Measurements from ENCODE around the gene RABGAP1. TPM values are rescaled to one million over a fixed set of nuclear protein-coding genes. Genes with fewer than 3 reads are reported as not detected.

RABGAP1 gene
- total and polyA plus RNA-seq, 4 donors = 3.8 to 25.7 (median 10.5) TPM

DNA sequence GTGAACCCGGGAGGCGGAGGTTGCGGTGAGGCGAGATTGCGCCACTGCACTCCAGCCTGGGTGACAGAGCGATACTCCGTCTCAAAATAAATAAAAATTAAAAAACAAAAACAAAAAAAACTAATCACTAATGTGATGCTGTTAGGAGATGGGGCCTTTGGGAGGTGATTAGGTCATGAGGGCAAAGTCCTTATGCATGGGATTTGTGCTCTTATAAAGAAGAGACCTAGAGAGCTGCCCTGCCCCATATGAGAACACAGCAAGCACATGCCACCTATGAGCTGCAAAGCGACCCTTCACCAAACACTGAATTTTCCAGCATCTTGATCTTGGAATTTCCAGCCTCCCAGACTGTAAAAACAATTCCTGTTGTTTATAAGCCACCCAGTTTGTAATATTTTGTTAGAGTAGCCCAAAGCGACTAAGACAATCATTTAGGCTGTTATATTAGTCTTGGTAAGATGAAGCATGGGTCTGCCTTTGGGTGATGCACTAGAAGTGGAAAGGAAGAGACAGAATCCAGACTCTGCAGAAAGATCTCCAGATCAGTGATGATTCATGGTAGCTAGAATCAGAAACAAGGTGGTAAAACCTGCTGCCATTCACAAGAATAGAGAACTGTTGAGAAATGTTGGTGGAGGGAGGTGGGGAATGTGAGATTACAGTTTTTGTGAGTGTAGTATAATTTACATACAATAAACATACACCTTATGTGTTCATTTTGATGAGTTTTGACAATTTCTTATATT, 118.8 kb downstream of the RABGAP1 start:
- H3K4me3 ChIP-seq (ENCODE audit: low read depth in 1 of 3, low read length in 3 of 3) = no peak overlapping the region
- peaks cover 0 to 2% (median 0%) of the 10 kb centered on the region in 4 donors for H3K36me3 ChIP-seq (ENCODE audit: control insufficient read depth in 4 of 4, insufficient read depth in 3 of 4, low read depth in 1 of 4, low read length in 3 of 4)
- no peak for DNase-seq (ENCODE audit: low spot score)
- H3K9me3 ChIP-seq (ENCODE audit: control insufficient read depth in 4 of 4, low read length in 3 of 4) = no peaks in the 10 kb centered on the region
- no peaks in the 10 kb centered on the region for H3K4me1 ChIP-seq (ENCODE audit: control insufficient read depth in 4 of 4, insufficient read depth in 4 of 4, low read length in 3 of 4)
- 98% methylated on average over 9 of the region's 9 CpGs for WGBS
- H3K9ac ChIP-seq (ENCODE audit: low read depth in 1 of 2, low read length in 2 of 2) = no peak overlapping the region
- TF ChIP-seq, protein P1, sequence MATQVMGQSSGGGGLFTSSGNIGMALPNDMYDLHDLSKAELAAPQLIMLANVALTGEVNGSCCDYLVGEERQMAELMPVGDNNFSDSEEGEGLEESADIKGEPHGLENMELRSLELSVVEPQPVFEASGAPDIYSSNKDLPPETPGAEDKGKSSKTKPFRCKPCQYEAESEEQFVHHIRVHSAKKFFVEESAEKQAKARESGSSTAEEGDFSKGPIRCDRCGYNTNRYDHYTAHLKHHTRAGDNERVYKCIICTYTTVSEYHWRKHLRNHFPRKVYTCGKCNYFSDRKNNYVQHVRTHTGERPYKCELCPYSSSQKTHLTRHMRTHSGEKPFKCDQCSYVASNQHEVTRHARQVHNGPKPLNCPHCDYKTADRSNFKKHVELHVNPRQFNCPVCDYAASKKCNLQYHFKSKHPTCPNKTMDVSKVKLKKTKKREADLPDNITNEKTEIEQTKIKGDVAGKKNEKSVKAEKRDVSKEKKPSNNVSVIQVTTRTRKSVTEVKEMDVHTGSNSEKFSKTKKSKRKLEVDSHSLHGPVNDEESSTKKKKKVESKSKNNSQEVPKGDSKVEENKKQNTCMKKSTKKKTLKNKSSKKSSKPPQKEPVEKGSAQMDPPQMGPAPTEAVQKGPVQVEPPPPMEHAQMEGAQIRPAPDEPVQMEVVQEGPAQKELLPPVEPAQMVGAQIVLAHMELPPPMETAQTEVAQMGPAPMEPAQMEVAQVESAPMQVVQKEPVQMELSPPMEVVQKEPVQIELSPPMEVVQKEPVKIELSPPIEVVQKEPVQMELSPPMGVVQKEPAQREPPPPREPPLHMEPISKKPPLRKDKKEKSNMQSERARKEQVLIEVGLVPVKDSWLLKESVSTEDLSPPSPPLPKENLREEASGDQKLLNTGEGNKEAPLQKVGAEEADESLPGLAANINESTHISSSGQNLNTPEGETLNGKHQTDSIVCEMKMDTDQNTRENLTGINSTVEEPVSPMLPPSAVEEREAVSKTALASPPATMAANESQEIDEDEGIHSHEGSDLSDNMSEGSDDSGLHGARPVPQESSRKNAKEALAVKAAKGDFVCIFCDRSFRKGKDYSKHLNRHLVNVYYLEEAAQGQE (IDR thresholded peaks at IDR 0.05) = no peak
- TF ChIP-seq, protein P2, sequence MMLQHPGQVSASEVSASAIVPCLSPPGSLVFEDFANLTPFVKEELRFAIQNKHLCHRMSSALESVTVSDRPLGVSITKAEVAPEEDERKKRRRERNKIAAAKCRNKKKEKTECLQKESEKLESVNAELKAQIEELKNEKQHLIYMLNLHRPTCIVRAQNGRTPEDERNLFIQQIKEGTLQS (IDR thresholded peaks at IDR 0.05) = no peak
- peak; percentile 40 for TF ChIP-seq HNF4G (IDR thresholded peaks at IDR 0.05)
- TF ChIP-seq FOXA2 (IDR thresholded peaks at IDR 0.05) = no peak
- peak; percentile 17 for TF ChIP-seq SP1 (IDR thresholded peaks at IDR 0.05)
- no peak for TF ChIP-seq RAD21 (IDR thresholded peaks at IDR 0.05)
- no peak for TF ChIP-seq TAF1 (conservative IDR thresholded peaks at IDR 0.05)
- no peak for TF ChIP-seq FOXA1 (IDR thresholded peaks at IDR 0.05)
- TF ChIP-seq HNF4A (conservative IDR thresholded peaks at IDR 0.05) = peak; percentile 24 to 61
- TF ChIP-seq GABPA (IDR thresholded peaks at IDR 0.05 in 1 of 2, conservative IDR thresholded peaks at IDR 0.05 in 1 of 2) = no peak
- TF ChIP-seq RXRA (IDR thresholded peaks at IDR 0.05) = no peak
- TF ChIP-seq NR2F2 (IDR thresholded peaks at IDR 0.05) = no peak
- no peaks in the 10 kb centered on the region for H3K27me3 ChIP-seq (ENCODE audit: control insufficient read depth in 4 of 4, insufficient read depth in 4 of 4, low read length in 3 of 4)
- no peak overlapping the region for H3K27ac ChIP-seq (ENCODE audit: low read depth in 1 of 2, low read length in 2 of 2)

DNA sequence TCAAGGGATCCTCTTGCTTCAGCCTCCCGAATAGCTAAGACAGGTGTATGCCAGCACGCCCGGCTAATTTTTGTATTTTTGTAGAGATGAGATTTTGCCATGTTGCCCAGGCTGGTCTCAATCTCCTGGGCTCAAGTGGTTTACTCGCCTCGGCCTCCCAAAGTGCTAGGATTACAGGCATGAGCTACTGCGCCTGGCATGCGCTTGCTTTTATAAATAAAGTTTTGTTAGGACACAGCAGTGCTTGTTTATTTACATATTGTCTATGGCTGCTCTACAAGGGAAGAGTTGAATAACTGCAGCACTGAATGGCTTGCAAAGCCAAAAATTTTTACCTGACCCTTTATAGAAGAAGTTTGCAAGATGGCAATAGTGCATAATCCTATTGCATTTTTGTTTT, 120.4 kb downstream of the RABGAP1 start:
- Histone ChIP-seq H3K9ac (ENCODE audit: low read depth in 1 of 2, low read length in 2 of 2) (no peak overlapping the region), H3K27ac (ENCODE audit: low read depth in 1 of 2, low read length in 2 of 2) (no peak overlapping the region), H3K4me1 (ENCODE audit: control insufficient read depth in 4 of 4, insufficient read depth in 4 of 4, low read length in 3 of 4) (no peaks in the 10 kb centered on the region), H3K4me3 (ENCODE audit: low read depth in 1 of 3, low read length in 3 of 3) (no peak overlapping the region), H3K36me3 (ENCODE audit: control insufficient read depth in 4 of 4, insufficient read depth in 3 of 4, low read depth in 1 of 4, low read length in 3 of 4) (peaks cover 1 to 13% (median 6%) of the 10 kb centered on the region in 4 donors), H3K9me3 (ENCODE audit: control insufficient read depth in 4 of 4, low read length in 3 of 4) (no peaks in the 10 kb centered on the region), H3K27me3 (ENCODE audit: control insufficient read depth in 4 of 4, insufficient read depth in 4 of 4, low read length in 3 of 4) (no peaks in the 10 kb centered on the region)
- TF ChIP-seq FOXA1 (IDR thresholded peaks at IDR 0.05) (no peak), JUND (IDR thresholded peaks at IDR 0.05) (no peak), GABPA (IDR thresholded peaks at IDR 0.05 in 1 of 2, conservative IDR thresholded peaks at IDR 0.05 in 1 of 2) (no peak), TAF1 (conservative IDR thresholded peaks at IDR 0.05) (no peak), FOXA2 (IDR thresholded peaks at IDR 0.05) (no peak), YY1 (IDR thresholded peaks at IDR 0.05) (no peak), EGR1 (IDR thresholded peaks at IDR 0.05; ENCODE audit: low read depth in 2 of 2) (no peak), RXRA (IDR thresholded peaks at IDR 0.05) (no peak), RAD21 (IDR thresholded peaks at IDR 0.05) (no peak), NR2F2 (IDR thresholded peaks at IDR 0.05) (no peak), HNF4A (conservative IDR thresholded peaks at IDR 0.05) (no peak), HNF4G (IDR thresholded peaks at IDR 0.05) (no peak), SP1 (IDR thresholded peaks at IDR 0.05) (no peak)
- TF ChIP-seq, protein P3, sequence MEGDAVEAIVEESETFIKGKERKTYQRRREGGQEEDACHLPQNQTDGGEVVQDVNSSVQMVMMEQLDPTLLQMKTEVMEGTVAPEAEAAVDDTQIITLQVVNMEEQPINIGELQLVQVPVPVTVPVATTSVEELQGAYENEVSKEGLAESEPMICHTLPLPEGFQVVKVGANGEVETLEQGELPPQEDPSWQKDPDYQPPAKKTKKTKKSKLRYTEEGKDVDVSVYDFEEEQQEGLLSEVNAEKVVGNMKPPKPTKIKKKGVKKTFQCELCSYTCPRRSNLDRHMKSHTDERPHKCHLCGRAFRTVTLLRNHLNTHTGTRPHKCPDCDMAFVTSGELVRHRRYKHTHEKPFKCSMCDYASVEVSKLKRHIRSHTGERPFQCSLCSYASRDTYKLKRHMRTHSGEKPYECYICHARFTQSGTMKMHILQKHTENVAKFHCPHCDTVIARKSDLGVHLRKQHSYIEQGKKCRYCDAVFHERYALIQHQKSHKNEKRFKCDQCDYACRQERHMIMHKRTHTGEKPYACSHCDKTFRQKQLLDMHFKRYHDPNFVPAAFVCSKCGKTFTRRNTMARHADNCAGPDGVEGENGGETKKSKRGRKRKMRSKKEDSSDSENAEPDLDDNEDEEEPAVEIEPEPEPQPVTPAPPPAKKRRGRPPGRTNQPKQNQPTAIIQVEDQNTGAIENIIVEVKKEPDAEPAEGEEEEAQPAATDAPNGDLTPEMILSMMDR (IDR thresholded peaks at IDR 0.05; ENCODE audit: low read depth, low read length, missing input control) = no peak
- TF ChIP-seq, protein P4, sequence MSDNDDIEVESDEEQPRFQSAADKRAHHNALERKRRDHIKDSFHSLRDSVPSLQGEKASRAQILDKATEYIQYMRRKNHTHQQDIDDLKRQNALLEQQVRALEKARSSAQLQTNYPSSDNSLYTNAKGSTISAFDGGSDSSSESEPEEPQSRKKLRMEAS (IDR thresholded peaks at IDR 0.05) = no peak
- TF ChIP-seq, protein P5, sequence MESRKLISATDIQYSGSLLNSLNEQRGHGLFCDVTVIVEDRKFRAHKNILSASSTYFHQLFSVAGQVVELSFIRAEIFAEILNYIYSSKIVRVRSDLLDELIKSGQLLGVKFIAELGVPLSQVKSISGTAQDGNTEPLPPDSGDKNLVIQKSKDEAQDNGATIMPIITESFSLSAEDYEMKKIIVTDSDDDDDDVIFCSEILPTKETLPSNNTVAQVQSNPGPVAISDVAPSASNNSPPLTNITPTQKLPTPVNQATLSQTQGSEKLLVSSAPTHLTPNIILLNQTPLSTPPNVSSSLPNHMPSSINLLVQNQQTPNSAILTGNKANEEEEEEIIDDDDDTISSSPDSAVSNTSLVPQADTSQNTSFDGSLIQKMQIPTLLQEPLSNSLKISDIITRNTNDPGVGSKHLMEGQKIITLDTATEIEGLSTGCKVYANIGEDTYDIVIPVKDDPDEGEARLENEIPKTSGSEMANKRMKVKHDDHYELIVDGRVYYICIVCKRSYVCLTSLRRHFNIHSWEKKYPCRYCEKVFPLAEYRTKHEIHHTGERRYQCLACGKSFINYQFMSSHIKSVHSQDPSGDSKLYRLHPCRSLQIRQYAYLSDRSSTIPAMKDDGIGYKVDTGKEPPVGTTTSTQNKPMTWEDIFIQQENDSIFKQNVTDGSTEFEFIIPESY (IDR thresholded peaks at IDR 0.05) = no peak
- TF ChIP-seq, protein P1 (IDR thresholded peaks at IDR 0.05) = no peak
- TF ChIP-seq, protein P2 (IDR thresholded peaks at IDR 0.05) = no peak
- no peak for DNase-seq (ENCODE audit: low spot score)
- WGBS = 97% methylated on average over 7 of the region's 7 CpGs
